Gastroesophageal sphincter (tissue), 3 donors: ENCODE data around the gene XPO6.

ENCODE experiments used
- EP300 ChIP-seq: sonication (generic); formaldehyde crosslinking; IDR thresholded peaks from one replicate; pipeline ENCODE4 v1.6.1; 2017; ENCODE audit warnings: antibody characterized with exemption, mild to moderate bottlenecking
- POLR2AphosphoS5 ChIP-seq: sonication (generic); formaldehyde crosslinking; IDR thresholded peaks from one replicate; pipeline ENCODE4 v1.6.1; 2017; ENCODE audit warnings: antibody characterized with exemption
- TF ChIP-seq, protein P1 (sequence below), 4 experiments: fragments of 200-600 bp in 2 of 4; fragments of 450-650 bp in 2 of 4; sonication (generic) in 1 of 4; IDR thresholded peaks; one replicate each; pipeline ENCODE4 v1.5.1; 2017 to 2019; ENCODE audit warnings: antibody characterized with exemption in 4 of 4, mild to moderate bottlenecking in 2 of 4, moderate library complexity in 2 of 4

DNA sequence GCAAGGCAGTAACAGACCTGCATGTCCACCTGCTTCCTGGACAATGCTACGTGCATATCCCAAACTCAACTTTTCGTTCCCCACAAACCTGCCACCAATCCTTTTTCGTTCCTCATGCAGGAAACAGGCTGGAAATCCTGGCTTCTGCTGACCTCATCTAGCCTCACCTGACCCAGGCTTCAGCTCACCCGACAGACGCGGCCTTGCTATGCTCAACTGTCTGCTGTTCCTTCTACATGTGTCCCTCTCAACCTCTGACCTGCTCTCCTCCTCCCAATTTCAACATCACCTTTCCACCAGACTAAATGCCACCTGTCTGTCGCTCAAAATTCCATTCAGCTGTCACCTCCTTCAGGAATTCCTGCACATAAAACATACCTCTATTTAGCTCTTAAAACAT is 44.5 kb downstream of the XPO6 start:
- TF ChIP-seq EP300 (no peak), POLR2AphosphoS5 (no peak)
- TF ChIP-seq, protein P1, sequence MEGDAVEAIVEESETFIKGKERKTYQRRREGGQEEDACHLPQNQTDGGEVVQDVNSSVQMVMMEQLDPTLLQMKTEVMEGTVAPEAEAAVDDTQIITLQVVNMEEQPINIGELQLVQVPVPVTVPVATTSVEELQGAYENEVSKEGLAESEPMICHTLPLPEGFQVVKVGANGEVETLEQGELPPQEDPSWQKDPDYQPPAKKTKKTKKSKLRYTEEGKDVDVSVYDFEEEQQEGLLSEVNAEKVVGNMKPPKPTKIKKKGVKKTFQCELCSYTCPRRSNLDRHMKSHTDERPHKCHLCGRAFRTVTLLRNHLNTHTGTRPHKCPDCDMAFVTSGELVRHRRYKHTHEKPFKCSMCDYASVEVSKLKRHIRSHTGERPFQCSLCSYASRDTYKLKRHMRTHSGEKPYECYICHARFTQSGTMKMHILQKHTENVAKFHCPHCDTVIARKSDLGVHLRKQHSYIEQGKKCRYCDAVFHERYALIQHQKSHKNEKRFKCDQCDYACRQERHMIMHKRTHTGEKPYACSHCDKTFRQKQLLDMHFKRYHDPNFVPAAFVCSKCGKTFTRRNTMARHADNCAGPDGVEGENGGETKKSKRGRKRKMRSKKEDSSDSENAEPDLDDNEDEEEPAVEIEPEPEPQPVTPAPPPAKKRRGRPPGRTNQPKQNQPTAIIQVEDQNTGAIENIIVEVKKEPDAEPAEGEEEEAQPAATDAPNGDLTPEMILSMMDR (IDR thresholded peaks at IDR 0.05), result no peak
